Esophagus muscularis mucosa (tissue), 4 donors: ENCODE results near the gene MATCAP1.

ENCODE experiments used
- EP300 ChIP-seq: sonication (generic); formaldehyde crosslinking; IDR thresholded peaks from one replicate; pipeline ENCODE4 v1.6.1; 2017; ENCODE audit warnings: antibody characterized with exemption
- POLR2A ChIP-seq: fragments of 450-650 bp; IDR thresholded peaks from one replicate; pipeline ENCODE4 v1.6.1; 2017; ENCODE audit warnings: antibody characterized with exemption, moderate library complexity, mild to moderate bottlenecking, low read depth
- POLR2AphosphoS5 ChIP-seq, 2 donors: sonication (generic); formaldehyde crosslinking; IDR thresholded peaks; one replicate each; pipeline ENCODE4 v1.6.1; 2017; ENCODE audit warnings: antibody characterized with exemption in 2 of 2
- TF ChIP-seq, protein P1 (sequence below), 3 experiments: fragments of 200-600 bp in 2 of 3; fragments of 450-650 bp in 1 of 3; sonication (generic) in 2 of 3; IDR thresholded peaks; one replicate each; pipeline ENCODE4 v1.5.1; 2017 to 2019; ENCODE audit warnings: antibody characterized with exemption in 3 of 3, mild to moderate bottlenecking in 2 of 3, moderate library complexity in 1 of 3

DNA sequence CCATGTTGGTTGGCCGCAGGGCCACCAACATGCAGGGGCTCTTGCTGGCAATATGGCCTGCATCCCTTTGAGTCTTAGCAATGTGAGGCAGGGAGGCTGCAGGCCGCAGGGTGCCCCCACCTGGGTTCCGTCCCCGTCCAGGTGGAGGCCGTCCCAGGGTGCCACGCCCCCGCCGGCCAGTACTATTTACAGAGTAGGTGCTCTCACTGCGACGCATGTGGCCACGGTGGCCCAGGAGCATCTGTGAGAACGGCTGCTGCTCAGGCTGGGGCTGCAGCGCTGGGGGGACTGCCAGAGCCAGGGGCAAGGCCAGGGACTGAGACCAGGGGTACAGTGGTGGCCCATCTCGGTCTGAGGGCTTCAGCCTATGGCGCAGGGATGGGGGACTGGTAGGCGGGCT lies 3.6 kb downstream of the MATCAP1 start:
- TF ChIP-seq, protein P1, sequence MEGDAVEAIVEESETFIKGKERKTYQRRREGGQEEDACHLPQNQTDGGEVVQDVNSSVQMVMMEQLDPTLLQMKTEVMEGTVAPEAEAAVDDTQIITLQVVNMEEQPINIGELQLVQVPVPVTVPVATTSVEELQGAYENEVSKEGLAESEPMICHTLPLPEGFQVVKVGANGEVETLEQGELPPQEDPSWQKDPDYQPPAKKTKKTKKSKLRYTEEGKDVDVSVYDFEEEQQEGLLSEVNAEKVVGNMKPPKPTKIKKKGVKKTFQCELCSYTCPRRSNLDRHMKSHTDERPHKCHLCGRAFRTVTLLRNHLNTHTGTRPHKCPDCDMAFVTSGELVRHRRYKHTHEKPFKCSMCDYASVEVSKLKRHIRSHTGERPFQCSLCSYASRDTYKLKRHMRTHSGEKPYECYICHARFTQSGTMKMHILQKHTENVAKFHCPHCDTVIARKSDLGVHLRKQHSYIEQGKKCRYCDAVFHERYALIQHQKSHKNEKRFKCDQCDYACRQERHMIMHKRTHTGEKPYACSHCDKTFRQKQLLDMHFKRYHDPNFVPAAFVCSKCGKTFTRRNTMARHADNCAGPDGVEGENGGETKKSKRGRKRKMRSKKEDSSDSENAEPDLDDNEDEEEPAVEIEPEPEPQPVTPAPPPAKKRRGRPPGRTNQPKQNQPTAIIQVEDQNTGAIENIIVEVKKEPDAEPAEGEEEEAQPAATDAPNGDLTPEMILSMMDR (IDR thresholded peaks at IDR 0.05): no peak
- no peak for TF ChIP-seq POLR2A
- TF ChIP-seq POLR2AphosphoS5 (IDR thresholded peaks at IDR 0.05): no peak
- no peak for TF ChIP-seq EP300
